GM12892 (cell line): Measurements from ENCODE around the gene CEP104.

Source experiments
- POLR2A ChIP-seq: IDR thresholded peaks from 2 replicates; pipeline ENCODE4 v1.6.1; 2011; ENCODE audit warnings: low read depth, low read length, control low read depth
- POLR2AphosphoS5 ChIP-seq: IDR thresholded peaks from 2 replicates; pipeline ENCODE4 v1.6.1; 2011; ENCODE audit warnings: low read depth, low read length, control low read depth
- TAF1 ChIP-seq: IDR thresholded peaks from 2 replicates; pipeline ENCODE4 v1.6.1; 2011; ENCODE audit warnings: low read depth, mild to moderate bottlenecking, control low read depth, low read length, borderline replicate concordance

DNA sequence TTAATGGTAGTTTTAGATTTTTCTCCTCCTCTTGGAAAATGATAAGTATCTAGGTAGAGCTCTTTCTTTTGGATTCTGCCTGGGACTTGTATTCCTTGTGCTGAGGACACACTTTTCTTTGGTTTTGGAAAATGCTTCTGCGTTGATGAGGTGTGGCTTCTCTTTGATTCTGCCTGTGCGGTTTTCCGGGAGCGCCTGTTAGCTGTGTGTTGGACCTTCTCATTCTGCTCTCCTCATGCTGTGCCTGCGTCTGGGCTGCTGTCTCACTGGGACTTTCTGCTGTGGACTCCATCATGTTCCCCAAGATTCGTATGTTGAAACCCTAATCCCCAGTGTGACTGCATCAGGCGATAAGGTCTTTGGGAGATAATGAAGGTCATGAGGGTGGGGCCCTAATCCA, 22.1 kb upstream of the CEP104 start:
- TF ChIP-seq POLR2AphosphoS5, result no peak
- TF ChIP-seq POLR2A, result no peak
- TF ChIP-seq TAF1, result no peak
